GM19025 (cell line): ENCODE results near the gene DNAH2.

Source experiments
- ATAC-seq: cut with Tn5 transposase; IDR thresholded peaks from one replicate; pipeline ENCODE4 v1.9.1; 2021; ENCODE audit warnings: mild to moderate bottlenecking, low read depth, moderate library complexity; ENCODE audit not compliant: unreplicated experiment

DNAH2 gene

GRCh38 chr17:7720125-7720524 is 2.6 kb downstream of the DNAH2 start:
- ATAC-seq, result no peak

- ATAC-seq, result no peak
These were observed 4.1 kb downstream of the DNAH2 start for GRCh38 chr17:7721612-7722011.

- no peak for ATAC-seq
These were observed 10.3 kb downstream of the DNAH2 start for GRCh38 chr17:7727886-7728285.

- ATAC-seq, result no peak
These were observed 12.3 kb downstream of the DNAH2 start for GRCh38 chr17:7729816-7730215.

GRCh38 chr17:7732981-7733539 is 15.5 kb downstream of the DNAH2 start:
- no peak for ATAC-seq

- ATAC-seq, result no peak
These were observed 20.1 kb downstream of the DNAH2 start for GRCh38 chr17:7737601-7738000.

- no peak for ATAC-seq
These were observed 22.2 kb downstream of the DNAH2 start for GRCh38 chr17:7739746-7740145.

GRCh38 chr17:7740481-7741001 is 23.0 kb downstream of the DNAH2 start:
- no peak for ATAC-seq

GRCh38 chr17:7742729-7743128 is 25.2 kb downstream of the DNAH2 start:
- no peak for ATAC-seq

- ATAC-seq, result no peak
These were observed 26.9 kb downstream of the DNAH2 start for GRCh38 chr17:7744416-7744815.

- ATAC-seq, result no peak
These were observed 28.4 kb downstream of the DNAH2 start for GRCh38 chr17:7745748-7746470.

GRCh38 chr17:7747635-7748071 is 30.1 kb downstream of the DNAH2 start:
- ATAC-seq, result no peak

GRCh38 chr17:7748076-7748775 is 30.7 kb downstream of the DNAH2 start:
- no peak for ATAC-seq

- ATAC-seq, result no peak
These were observed 32.8 kb downstream of the DNAH2 start for GRCh38 chr17:7750321-7750821.

- ATAC-seq, result no peak
These were observed 37.1 kb downstream of the DNAH2 start for GRCh38 chr17:7754656-7755055.

- no peak for ATAC-seq
These were observed 37.7 kb downstream of the DNAH2 start for GRCh38 chr17:7755095-7755890.

GRCh38 chr17:7756968-7757367 is 39.4 kb downstream of the DNAH2 start:
- ATAC-seq, result no peak

- ATAC-seq, result no peak
These were observed 46.4 kb downstream of the DNAH2 start for GRCh38 chr17:7763919-7764318.

- ATAC-seq, result no peak
These were observed 49.5 kb downstream of the DNAH2 start for GRCh38 chr17:7767004-7767403.

- ATAC-seq, result no peak
These were observed 50.0 kb downstream of the DNAH2 start for GRCh38 chr17:7767405-7768021.
